Hepatocyte (in vitro differentiated cells): ENCODE measurements around the gene SPATA6L. TPM values are rescaled to one million over a fixed set of nuclear protein-coding genes. Genes with fewer than 3 reads are reported as not detected.
A peak's percentile ranks its signal among the peaks of the same experiment; 100 is the strongest.

Source experiments
- DNase-seq: peaks from one replicate; pipeline ENCODE4 v3.0.0-alpha.2; 2016; ENCODE audit warnings: low spot score
- H2AFZ ChIP-seq: fragments of 200-600 bp; sonication (generic); 2 replicates; pipeline ENCODE4 v1.6.0; 2016; ENCODE audit warnings: antibody characterized with exemption, mild to moderate bottlenecking
- H3K27ac ChIP-seq: fragments of 200-600 bp; sonication (generic); 2 replicates; pipeline ENCODE4 v1.5.1; 2016; ENCODE audit warnings: mild to moderate bottlenecking
- H3K27me3 ChIP-seq: fragments of 200-600 bp; sonication (generic); 2 replicates; pipeline ENCODE4 v1.6.1; 2016
- H3K36me3 ChIP-seq: fragments of 200-600 bp; sonication (generic); replicated peaks from 2 replicates; pipeline ENCODE4 v1.5.1; 2016; ENCODE audit warnings: low read depth; ENCODE audit not compliant: insufficient read depth
- H3K4me1 ChIP-seq: fragments of 200-600 bp; sonication (generic); 2 replicates; pipeline ENCODE4 v1.5.1; 2016; ENCODE audit warnings: mild to moderate bottlenecking, moderate library complexity; ENCODE audit not compliant: insufficient read depth
- H3K4me2 ChIP-seq: fragments of 200-600 bp; sonication (generic); 2 replicates; pipeline ENCODE4 v1.6.0; 2016
- H3K4me3 ChIP-seq: fragments of 200-600 bp; sonication (generic); 2 replicates; pipeline ENCODE4 v1.5.1; 2016; ENCODE audit warnings: mild to moderate bottlenecking
- H3K79me2 ChIP-seq: fragments of 200-600 bp; sonication (generic); 2 replicates; pipeline ENCODE4 v1.6.0; 2017; ENCODE audit warnings: mild to moderate bottlenecking
- H3K9me2 ChIP-seq: fragments of 200-600 bp; sonication (generic); replicated peaks from 2 replicates; pipeline ENCODE4 v1.6.0; 2017; ENCODE audit warnings: mild to moderate bottlenecking; ENCODE audit not compliant: insufficient read depth
- H3K9me3 ChIP-seq: fragments of 200-600 bp; sonication (generic); 2 replicates; pipeline ENCODE4 v1.5.1; 2016; ENCODE audit warnings: low read depth, mild to moderate bottlenecking
- H4K20me1 ChIP-seq: fragments of 200-600 bp; sonication (generic); 2 replicates; pipeline ENCODE4 v1.6.0; 2016; ENCODE audit warnings: mild to moderate bottlenecking; ENCODE audit not compliant: insufficient read depth, poor library complexity, severe bottlenecking
- EZH2 ChIP-seq: fragments of 200-600 bp; sonication (generic); IDR thresholded peaks from 2 replicates; pipeline ENCODE4 v1.6.1; 2016; ENCODE audit warnings: antibody characterized with exemption, mild to moderate bottlenecking, borderline replicate concordance
- EZH2phosphoT487 ChIP-seq: fragments of 200-600 bp; sonication (generic); IDR thresholded peaks from one replicate; pipeline ENCODE4 v1.6.1; 2018; ENCODE audit warnings: antibody characterized with exemption, mild to moderate bottlenecking, low read depth, moderate library complexity; ENCODE audit not compliant: unreplicated experiment, severe bottlenecking
- WGBS: methylation state at CpG from one replicate; pipeline ENCODE4 v1.1.6; 2016; ENCODE audit warnings: low lambda C conversion rate; ENCODE audit errors: missing lambda C conversion rate; 5-methylcytosine and 5-hydroxymethylcytosine counted together
- polyA plus RNA-seq: library from polyadenylated mRNA; unstranded; fragments of >200 nt; fragmentation: Nextera tagmentation; extraction: Ambion mirVana; gene quantifications from 2 replicates; pipeline ENCODE4 v1.2.1, GENCODE V29; 2016
- total RNA-seq: library from RNA; depleted of rRNA; stranded (reverse); fragments of >200 nt; gene quantifications from 2 replicates; pipeline ENCODE4 v1.2.3, GENCODE V29; 2014
- TF ChIP-seq, protein P1 (sequence below): fragments of 200-600 bp; sonication (generic); IDR thresholded peaks from 2 replicates; pipeline ENCODE4 v1.5.1; 2016; ENCODE audit warnings: antibody characterized with exemption, mild to moderate bottlenecking; ENCODE audit not compliant: poor library complexity

The SPATA6L gene
- total and polyA plus RNA-seq, 2 experiments from 2014 or later = 2.0 to 2.5 TPM

DNA sequence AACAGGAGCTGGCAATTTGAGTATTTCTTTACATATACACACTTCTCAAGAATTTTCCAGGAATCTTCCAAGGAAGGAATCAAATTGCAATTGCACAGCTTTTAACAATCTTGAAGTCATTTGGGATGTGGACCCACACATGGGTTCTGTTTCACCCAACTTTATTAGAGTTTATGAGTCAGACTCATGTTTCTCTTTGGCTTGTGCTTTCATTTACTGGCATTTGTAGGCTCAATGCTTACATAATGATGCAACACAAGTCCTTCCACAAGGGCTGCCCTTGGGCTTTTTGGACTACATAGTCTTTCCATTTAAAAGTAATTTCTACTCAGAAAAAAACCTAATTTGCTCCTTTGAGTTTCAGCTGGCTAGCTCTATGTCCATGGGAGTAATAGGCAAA lies 8.5 kb upstream of the SPATA6L start:
- peaks cover 13% of the 10 kb centered on the region for H3K4me1 ChIP-seq
- no peaks in the 10 kb centered on the region for H3K79me2 ChIP-seq

DNA sequence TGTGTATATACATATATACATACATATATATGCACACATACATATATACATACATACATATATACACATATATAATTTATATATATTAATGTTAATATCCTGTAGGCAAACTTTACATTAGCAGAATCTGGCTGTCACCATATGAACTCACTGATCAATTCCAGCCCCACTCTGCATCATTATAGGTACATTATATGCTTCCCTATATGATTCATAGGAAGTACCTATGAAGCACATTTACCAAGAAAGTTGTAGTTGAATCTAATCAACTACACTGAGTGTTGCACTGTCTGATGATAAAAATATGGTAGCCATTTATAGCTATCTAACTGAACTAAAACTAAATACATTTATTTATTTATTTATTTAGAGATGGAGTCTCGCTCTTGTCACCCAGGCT lies 5.5 kb upstream of the SPATA6L start:
- no peaks in the 10 kb centered on the region for H3K36me3 ChIP-seq
- H2AFZ ChIP-seq = no peak overlapping the region
- H3K27me3 ChIP-seq = no peaks in the 10 kb centered on the region
- no peak overlapping the region for H3K27ac ChIP-seq
- H3K79me2 ChIP-seq = no peaks in the 10 kb centered on the region
- TF ChIP-seq EZH2phosphoT487 (no peak), EZH2 (no peak)
- TF ChIP-seq, protein P1, sequence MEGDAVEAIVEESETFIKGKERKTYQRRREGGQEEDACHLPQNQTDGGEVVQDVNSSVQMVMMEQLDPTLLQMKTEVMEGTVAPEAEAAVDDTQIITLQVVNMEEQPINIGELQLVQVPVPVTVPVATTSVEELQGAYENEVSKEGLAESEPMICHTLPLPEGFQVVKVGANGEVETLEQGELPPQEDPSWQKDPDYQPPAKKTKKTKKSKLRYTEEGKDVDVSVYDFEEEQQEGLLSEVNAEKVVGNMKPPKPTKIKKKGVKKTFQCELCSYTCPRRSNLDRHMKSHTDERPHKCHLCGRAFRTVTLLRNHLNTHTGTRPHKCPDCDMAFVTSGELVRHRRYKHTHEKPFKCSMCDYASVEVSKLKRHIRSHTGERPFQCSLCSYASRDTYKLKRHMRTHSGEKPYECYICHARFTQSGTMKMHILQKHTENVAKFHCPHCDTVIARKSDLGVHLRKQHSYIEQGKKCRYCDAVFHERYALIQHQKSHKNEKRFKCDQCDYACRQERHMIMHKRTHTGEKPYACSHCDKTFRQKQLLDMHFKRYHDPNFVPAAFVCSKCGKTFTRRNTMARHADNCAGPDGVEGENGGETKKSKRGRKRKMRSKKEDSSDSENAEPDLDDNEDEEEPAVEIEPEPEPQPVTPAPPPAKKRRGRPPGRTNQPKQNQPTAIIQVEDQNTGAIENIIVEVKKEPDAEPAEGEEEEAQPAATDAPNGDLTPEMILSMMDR = no peak
- no peak for DNase-seq
- no peaks in the 10 kb centered on the region for H3K9me2 ChIP-seq
- H3K4me2 ChIP-seq = no peak overlapping the region
- no peaks in the 10 kb centered on the region for H4K20me1 ChIP-seq
- WGBS = 100% methylated on average over 1 of the region's 1 CpG
- H3K9me3 ChIP-seq = no peaks in the 10 kb centered on the region
- H3K4me1 ChIP-seq = no peaks in the 10 kb centered on the region
- no peak overlapping the region for H3K4me3 ChIP-seq

More for the DNA sequence above, 8.5 kb upstream of the SPATA6L start:
- H3K9me3 ChIP-seq = no peaks in the 10 kb centered on the region
- no peaks in the 10 kb centered on the region for H3K9me2 ChIP-seq
- H3K4me3 ChIP-seq = no peak overlapping the region
- H2AFZ ChIP-seq = no peak overlapping the region
- H3K27me3 ChIP-seq = no peaks in the 10 kb centered on the region
- DNase-seq = peak; percentile 65
- peak overlapping the region; percentile 18 for H3K27ac ChIP-seq
- no peaks in the 10 kb centered on the region for H4K20me1 ChIP-seq
- no peaks in the 10 kb centered on the region for H3K36me3 ChIP-seq
- TF ChIP-seq, protein P1 = no peak
- no peak for TF ChIP-seq EZH2
- TF ChIP-seq EZH2phosphoT487 = no peak
- H3K4me2 ChIP-seq = no peak overlapping the region

DNA sequence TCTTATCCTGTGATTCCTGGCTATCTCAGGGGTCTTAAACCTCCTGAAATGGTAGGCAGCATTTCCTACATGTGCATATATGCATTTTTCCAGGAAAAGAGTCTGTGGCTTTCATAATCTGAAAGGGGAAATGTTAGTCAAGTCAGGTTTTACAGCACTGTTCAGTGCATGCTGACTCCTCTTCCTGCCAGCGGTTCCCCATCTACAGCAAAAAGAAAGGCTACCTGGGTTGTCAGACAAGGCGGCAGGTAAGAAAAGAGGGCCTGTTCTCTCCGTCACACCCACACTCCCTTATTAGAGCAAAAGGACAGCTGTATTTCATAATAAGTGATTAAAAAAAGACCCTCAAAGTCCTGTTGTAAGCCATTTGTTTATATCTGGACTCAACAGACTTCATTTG lies 4.3 kb upstream of the SPATA6L start:
- H3K4me3 ChIP-seq = no peak overlapping the region
- no peak overlapping the region for H3K27ac ChIP-seq
- H3K9me2 ChIP-seq = no peaks in the 10 kb centered on the region
- no peaks in the 10 kb centered on the region for H3K27me3 ChIP-seq
- no peak overlapping the region for H2AFZ ChIP-seq
- no peak for DNase-seq
- H3K4me2 ChIP-seq = no peak overlapping the region
- no peaks in the 10 kb centered on the region for H3K79me2 ChIP-seq
- no peaks in the 10 kb centered on the region for H3K9me3 ChIP-seq
- no peaks in the 10 kb centered on the region for H3K4me1 ChIP-seq
- no peaks in the 10 kb centered on the region for H4K20me1 ChIP-seq
- TF ChIP-seq EZH2phosphoT487 (no peak), EZH2 (no peak)
- TF ChIP-seq, protein P1 = no peak
- no peaks in the 10 kb centered on the region for H3K36me3 ChIP-seq
- 91% methylated on average over 3 of the region's 3 CpGs for WGBS

DNA sequence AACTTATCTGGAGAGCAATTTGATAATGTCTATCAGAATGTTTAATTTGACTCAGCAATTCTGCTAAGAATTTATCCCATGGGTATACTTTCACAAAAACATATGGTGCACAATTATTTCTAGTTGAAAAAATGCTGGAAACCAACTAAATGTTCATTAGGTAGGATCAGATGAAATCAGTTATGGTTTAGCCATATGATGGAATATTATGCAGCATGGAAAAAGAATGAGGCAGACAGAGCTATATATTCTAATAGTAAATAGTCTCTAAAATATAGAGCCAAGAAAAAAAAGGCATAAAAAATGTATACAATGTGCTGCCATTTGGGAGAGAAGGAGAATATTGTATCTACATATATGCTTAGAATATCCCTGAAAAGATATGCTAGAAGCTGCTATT lies 3.6 kb upstream of the SPATA6L start:
- no peaks in the 10 kb centered on the region for H3K36me3 ChIP-seq
- no peaks in the 10 kb centered on the region for H3K27me3 ChIP-seq
- no peak overlapping the region for H2AFZ ChIP-seq
- no peak overlapping the region for H3K27ac ChIP-seq
- no peaks in the 10 kb centered on the region for H4K20me1 ChIP-seq
- no peak for DNase-seq
- no peaks in the 10 kb centered on the region for H3K9me2 ChIP-seq
- H3K4me2 ChIP-seq = no peak overlapping the region
- H3K4me1 ChIP-seq = peaks cover 4% of the 10 kb centered on the region
- H3K79me2 ChIP-seq = peaks cover 2% of the 10 kb centered on the region
- no peaks in the 10 kb centered on the region for H3K9me3 ChIP-seq
- TF ChIP-seq, protein P1 = no peak
- TF ChIP-seq EZH2 (no peak), EZH2phosphoT487 (no peak)
- no peak overlapping the region for H3K4me3 ChIP-seq
